ENCODE data around the gene SNRNP70. TPM values are rescaled to one million over a fixed set of nuclear protein-coding genes. Genes with fewer than 3 reads are reported as not detected.

Gene SNRNP70
- total and polyA plus RNA-seq, 2 of the 13 experiments (the other 11 are each of a cell fraction or from before 2014, with no cell fraction given) = 150 to 210 TPM

GRCh38 chr19:49127674-49128544 lies 42.7 kb downstream of the SNRNP70 start (continued):
- TF ChIP-seq, protein P1, sequence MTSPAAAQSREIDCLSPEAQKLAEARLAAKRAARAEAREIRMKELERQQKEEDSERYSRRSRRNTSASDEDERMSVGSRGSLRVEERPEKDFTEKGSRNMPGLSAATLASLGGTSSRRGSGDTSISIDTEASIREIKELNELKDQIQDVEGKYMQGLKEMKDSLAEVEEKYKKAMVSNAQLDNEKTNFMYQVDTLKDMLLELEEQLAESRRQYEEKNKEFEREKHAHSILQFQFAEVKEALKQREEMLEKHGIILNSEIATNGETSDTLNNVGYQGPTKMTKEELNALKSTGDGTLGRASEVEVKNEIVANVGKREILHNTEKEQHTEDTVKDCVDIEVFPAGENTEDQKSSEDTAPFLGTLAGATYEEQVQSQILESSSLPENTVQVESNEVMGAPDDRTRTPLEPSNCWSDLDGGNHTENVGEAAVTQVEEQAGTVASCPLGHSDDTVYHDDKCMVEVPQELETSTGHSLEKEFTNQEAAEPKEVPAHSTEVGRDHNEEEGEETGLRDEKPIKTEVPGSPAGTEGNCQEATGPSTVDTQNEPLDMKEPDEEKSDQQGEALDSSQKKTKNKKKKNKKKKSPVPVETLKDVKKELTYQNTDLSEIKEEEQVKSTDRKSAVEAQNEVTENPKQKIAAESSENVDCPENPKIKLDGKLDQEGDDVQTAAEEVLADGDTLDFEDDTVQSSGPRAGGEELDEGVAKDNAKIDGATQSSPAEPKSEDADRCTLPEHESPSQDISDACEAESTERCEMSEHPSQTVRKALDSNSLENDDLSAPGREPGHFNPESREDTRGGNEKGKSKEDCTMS (CRISPR knock-in tag; conservative IDR thresholded peaks at IDR 0.05) = 0 out of 2 replicates have a peak, but pooled peaks have one; percentile 89
- no peak for TF ChIP-seq NONO (IDR thresholded peaks at IDR 0.05)
- TF ChIP-seq NONO (CRISPR knock-in tag; conservative IDR thresholded peaks at IDR 0.05) = peak; percentile 82; the same call in 1 of the 2 replicates
- TF ChIP-seq MED8 (CRISPR knock-in tag; IDR thresholded peaks at IDR 0.05; ENCODE audit: insufficient replicate concordance) = peak; percentile 69
- TF ChIP-seq, protein P2, sequence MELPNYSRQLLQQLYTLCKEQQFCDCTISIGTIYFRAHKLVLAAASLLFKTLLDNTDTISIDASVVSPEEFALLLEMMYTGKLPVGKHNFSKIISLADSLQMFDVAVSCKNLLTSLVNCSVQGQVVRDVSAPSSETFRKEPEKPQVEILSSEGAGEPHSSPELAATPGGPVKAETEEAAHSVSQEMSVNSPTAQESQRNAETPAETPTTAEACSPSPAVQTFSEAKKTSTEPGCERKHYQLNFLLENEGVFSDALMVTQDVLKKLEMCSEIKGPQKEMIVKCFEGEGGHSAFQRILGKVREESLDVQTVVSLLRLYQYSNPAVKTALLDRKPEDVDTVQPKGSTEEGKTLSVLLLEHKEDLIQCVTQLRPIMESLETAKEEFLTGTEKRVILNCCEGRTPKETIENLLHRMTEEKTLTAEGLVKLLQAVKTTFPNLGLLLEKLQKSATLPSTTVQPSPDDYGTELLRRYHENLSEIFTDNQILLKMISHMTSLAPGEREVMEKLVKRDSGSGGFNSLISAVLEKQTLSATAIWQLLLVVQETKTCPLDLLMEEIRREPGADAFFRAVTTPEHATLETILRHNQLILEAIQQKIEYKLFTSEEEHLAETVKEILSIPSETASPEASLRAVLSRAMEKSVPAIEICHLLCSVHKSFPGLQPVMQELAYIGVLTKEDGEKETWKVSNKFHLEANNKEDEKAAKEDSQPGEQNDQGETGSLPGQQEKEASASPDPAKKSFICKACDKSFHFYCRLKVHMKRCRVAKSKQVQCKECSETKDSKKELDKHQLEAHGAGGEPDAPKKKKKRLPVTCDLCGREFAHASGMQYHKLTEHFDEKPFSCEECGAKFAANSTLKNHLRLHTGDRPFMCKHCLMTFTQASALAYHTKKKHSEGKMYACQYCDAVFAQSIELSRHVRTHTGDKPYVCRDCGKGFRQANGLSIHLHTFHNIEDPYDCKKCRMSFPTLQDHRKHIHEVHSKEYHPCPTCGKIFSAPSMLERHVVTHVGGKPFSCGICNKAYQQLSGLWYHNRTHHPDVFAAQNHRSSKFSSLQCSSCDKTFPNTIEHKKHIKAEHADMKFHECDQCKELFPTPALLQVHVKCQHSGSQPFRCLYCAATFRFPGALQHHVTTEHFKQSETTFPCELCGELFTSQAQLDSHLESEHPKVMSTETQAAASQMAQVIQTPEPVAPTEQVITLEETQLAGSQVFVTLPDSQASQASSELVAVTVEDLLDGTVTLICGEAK (IDR thresholded peaks at IDR 0.05) = no peak
- TF ChIP-seq, protein P2 (CRISPR knock-in tag; IDR thresholded peaks at IDR 0.05) = peak; percentile 96
- TF ChIP-seq, protein P3, sequence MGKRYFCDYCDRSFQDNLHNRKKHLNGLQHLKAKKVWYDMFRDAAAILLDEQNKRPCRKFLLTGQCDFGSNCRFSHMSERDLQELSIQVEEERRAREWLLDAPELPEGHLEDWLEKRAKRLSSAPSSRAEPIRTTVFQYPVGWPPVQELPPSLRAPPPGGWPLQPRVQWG (CRISPR knock-in tag; IDR thresholded peaks at IDR 0.05; ENCODE audit: borderline replicate concordance, low read depth) = no peak
- TF ChIP-seq, protein P4, sequence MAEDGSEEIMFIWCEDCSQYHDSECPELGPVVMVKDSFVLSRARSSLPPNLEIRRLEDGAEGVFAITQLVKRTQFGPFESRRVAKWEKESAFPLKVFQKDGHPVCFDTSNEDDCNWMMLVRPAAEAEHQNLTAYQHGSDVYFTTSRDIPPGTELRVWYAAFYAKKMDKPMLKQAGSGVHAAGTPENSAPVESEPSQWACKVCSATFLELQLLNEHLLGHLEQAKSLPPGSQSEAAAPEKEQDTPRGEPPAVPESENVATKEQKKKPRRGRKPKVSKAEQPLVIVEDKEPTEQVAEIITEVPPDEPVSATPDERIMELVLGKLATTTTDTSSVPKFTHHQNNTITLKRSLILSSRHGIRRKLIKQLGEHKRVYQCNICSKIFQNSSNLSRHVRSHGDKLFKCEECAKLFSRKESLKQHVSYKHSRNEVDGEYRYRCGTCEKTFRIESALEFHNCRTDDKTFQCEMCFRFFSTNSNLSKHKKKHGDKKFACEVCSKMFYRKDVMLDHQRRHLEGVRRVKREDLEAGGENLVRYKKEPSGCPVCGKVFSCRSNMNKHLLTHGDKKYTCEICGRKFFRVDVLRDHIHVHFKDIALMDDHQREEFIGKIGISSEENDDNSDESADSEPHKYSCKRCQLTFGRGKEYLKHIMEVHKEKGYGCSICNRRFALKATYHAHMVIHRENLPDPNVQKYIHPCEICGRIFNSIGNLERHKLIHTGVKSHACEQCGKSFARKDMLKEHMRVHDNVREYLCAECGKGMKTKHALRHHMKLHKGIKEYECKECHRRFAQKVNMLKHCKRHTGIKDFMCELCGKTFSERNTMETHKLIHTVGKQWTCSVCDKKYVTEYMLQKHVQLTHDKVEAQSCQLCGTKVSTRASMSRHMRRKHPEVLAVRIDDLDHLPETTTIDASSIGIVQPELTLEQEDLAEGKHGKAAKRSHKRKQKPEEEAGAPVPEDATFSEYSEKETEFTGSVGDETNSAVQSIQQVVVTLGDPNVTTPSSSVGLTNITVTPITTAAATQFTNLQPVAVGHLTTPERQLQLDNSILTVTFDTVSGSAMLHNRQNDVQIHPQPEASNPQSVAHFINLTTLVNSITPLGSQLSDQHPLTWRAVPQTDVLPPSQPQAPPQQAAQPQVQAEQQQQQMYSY (CRISPR knock-in tag; IDR thresholded peaks at IDR 0.05) = peak; percentile 85
- TF ChIP-seq TMF1 (CRISPR knock-in tag; IDR thresholded peaks at IDR 0.05; ENCODE audit: low read depth) = peak; percentile 100
- peak; percentile 85; the same call in 1 of the 2 replicates for TF ChIP-seq KLF9 (CRISPR knock-in tag; IDR thresholded peaks at IDR 0.05; ENCODE audit: low read depth)
- peak; percentile 80; the same call in 1 of the 2 replicates for TF ChIP-seq SIX4 (CRISPR knock-in tag; IDR thresholded peaks at IDR 0.05)
- TF ChIP-seq ZBTB21 (CRISPR knock-in tag; IDR thresholded peaks at IDR 0.05) = 0 out of 2 replicates have a peak, but pooled peaks have one; percentile 31
- TF ChIP-seq TAF1 (CRISPR knock-in tag; IDR thresholded peaks at IDR 0.05) = peak; percentile 77; the same call in 1 of the 2 replicates
